Upper lobe of left lung (tissue), 6 donors: ENCODE data around the gene TIMM23. TPM values are rescaled to one million over a fixed set of nuclear protein-coding genes. Genes with fewer than 3 reads are reported as not detected.

ENCODE experiments used
- ATAC-seq, 2 donors: fragments of 200-7000 bp; cut with Tn5 transposase; one replicate each; pipeline ENCODE4 v1.9.1; 2022; ENCODE audit warnings: mild to moderate bottlenecking in 2 of 2, moderate library complexity in 2 of 2; ENCODE audit not compliant: low FRiP score in 2 of 2
- DNase-seq, 2 donors: peaks; one replicate each; pipeline ENCODE4 v3.0.0-alpha.2; 2019 to 2020
- H3K27ac ChIP-seq, 4 donors: fragments of 200-600 bp; sonication (generic); one replicate each; pipeline ENCODE4 v1.5.1; 2016 to 2019
- H3K27me3 ChIP-seq, 4 donors: fragments of 200-600 bp; sonication (generic); one replicate each; pipeline ENCODE4 v1.5.1; 2017 to 2019
- H3K36me3 ChIP-seq, 4 donors: fragments of 200-600 bp; sonication (generic); one replicate each; pipeline ENCODE4 v1.5.1; 2016 to 2019
- H3K4me1 ChIP-seq, 4 donors: fragments of 200-600 bp; sonication (generic); one replicate each; pipeline ENCODE4 v1.5.1; 2018 to 2019
- H3K4me3 ChIP-seq, 4 donors: fragments of 200-600 bp; sonication (generic); one replicate each; pipeline ENCODE4 v1.5.1; 2017 to 2019; ENCODE audit warnings: mild to moderate bottlenecking in 2 of 4, moderate library complexity in 1 of 4
- H3K9me3 ChIP-seq, 4 donors: fragments of 200-600 bp; sonication (generic); one replicate each; pipeline ENCODE4 v1.5.1; 2018 to 2019
- EP300 ChIP-seq, 4 donors: sonication (generic); formaldehyde crosslinking; IDR thresholded peaks; one replicate each; pipeline ENCODE4 v1.5.1; 2017; ENCODE audit warnings: antibody characterized with exemption in 4 of 4, control low read depth in 2 of 4
- POLR2A ChIP-seq, 4 donors: fragments of 450-650 bp; IDR thresholded peaks; one replicate each; pipeline ENCODE4 v1.5.1; 2016 to 2017; ENCODE audit warnings: antibody characterized with exemption in 4 of 4, mild to moderate bottlenecking in 2 of 4
- POLR2AphosphoS5 ChIP-seq, 2 donors: sonication (generic); formaldehyde crosslinking; IDR thresholded peaks; one replicate each; pipeline ENCODE4 v1.5.1; 2017; ENCODE audit warnings: antibody characterized with exemption in 2 of 2
- WGBS, 2 donors: methylation state at CpG; one replicate each; pipeline ENCODE4 v1.1.5; 2017 to 2018; 5-methylcytosine and 5-hydroxymethylcytosine counted together
- total RNA-seq, 6 donors: library from RNA; depleted of rRNA in 4 of 6; stranded (reverse); fragments of >200 nt in 4 of 6; gene quantifications; one replicate each; pipeline versions ENCODE4 v1.1.0 to v1.2.1, GENCODE V29; 2016 to 2021
- TF ChIP-seq, protein P1 (sequence below), 6 experiments: fragments of 450-650 bp in 4 of 6; fragments of 200-600 bp in 2 of 6; sonication (generic) in 2 of 6; IDR thresholded peaks; one replicate each; pipeline ENCODE4 v1.5.1; 2016 to 2019; ENCODE audit warnings: antibody characterized with exemption in 6 of 6
- donor health status: DM: no; HTN: no; CAD: no; lungs with moderate emphysema.
- donor health status: DM: no; HTN: yes; CAD: no; lungs with severe emphysema.

The TIMM23 gene
- total RNA-seq, 6 donors from 2014 or later: 15.8 to 57.6 (median 36.1) TPM

DNA sequence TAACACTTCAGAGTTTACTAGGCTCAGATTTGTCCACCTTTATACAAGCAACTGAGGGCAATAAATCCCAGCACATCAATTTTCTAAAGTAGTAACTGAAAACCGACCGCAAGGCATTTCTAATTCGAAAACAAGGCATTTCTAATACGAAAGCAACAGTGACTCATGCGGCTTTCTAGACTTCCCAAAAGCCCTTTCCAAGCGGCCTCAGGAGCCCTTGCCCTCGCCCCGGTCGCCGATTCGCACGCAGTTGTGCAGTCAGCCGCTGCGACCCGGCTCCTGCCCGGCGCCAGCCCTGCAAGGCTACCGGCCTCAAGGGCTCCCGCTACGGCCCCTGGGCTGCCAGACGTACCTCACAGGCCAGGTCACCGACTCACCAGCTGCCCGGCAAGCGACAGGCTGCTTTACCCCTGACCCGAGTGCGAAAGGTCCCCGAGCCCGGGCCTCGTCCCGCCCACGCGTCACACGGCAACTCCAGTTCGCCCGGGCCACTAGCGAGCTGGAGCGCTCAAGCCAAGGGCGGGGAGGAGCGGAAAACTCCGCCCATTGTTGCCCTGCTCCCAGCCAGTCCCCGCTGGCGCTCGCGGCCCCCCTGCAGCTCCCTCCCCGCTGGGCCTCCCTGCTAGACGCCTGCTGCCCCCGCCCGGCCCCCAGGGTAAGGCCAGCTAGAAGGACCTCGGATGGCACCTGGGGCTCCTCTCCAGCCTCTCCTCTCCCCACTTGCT, 50.9 kb downstream of the TIMM23 start:
- Histone ChIP-seq H3K27me3 (no peaks in the 10 kb centered on the region), H3K9me3 (no peaks in the 10 kb centered on the region), H3K27ac (peak overlapping the region; percentile 84 to 94 (median 91)), H3K4me3 (peak overlapping the region; percentile 8 to 68 (median 64)), H3K4me1 (peaks cover 71 to 98% (median 86%) of the 10 kb centered on the region in 4 donors), H3K36me3 (no peaks in the 10 kb centered on the region)
- peak; percentile 97 for ATAC-seq
- DNase-seq: peak; percentile 96 to 99
- TF ChIP-seq, protein P1, sequence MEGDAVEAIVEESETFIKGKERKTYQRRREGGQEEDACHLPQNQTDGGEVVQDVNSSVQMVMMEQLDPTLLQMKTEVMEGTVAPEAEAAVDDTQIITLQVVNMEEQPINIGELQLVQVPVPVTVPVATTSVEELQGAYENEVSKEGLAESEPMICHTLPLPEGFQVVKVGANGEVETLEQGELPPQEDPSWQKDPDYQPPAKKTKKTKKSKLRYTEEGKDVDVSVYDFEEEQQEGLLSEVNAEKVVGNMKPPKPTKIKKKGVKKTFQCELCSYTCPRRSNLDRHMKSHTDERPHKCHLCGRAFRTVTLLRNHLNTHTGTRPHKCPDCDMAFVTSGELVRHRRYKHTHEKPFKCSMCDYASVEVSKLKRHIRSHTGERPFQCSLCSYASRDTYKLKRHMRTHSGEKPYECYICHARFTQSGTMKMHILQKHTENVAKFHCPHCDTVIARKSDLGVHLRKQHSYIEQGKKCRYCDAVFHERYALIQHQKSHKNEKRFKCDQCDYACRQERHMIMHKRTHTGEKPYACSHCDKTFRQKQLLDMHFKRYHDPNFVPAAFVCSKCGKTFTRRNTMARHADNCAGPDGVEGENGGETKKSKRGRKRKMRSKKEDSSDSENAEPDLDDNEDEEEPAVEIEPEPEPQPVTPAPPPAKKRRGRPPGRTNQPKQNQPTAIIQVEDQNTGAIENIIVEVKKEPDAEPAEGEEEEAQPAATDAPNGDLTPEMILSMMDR (IDR thresholded peaks at IDR 0.05): peak in 5 of 6 experiments; percentile 12 to 49 (median 27)
- peak; percentile 52 to 96 for TF ChIP-seq POLR2AphosphoS5 (IDR thresholded peaks at IDR 0.05)
- TF ChIP-seq EP300 (IDR thresholded peaks at IDR 0.05): no peak
- TF ChIP-seq POLR2A (IDR thresholded peaks at IDR 0.05): peak in 3 of 4 donors; percentile 54 to 93 (median 82)
- whole genome bisulfite sequencing, 2 donors: 1 to 2% methylated on average over 13 to 39 of the region's 49 CpGs

DNA sequence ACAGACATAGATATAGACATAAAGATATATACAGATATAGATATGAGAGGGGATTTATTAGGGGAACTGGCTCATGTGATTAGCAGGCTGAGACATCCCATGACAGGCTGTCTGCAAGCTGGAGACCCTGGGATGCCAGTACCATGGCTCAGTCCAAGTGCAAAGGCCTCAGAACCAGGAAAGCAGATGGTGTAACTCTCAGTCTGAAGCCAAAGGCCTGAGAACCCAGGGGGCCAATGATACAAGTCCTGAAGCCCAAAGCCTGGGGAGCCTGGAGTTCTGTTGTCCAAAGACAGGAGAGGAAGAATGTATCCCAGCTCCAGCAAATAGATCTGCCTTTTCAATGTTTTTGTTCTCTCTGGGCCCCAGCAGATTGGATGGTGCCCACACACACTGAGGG, 52.7 kb downstream of the TIMM23 start:
- ATAC-seq (no peak), DNase-seq (no peak)
- Histone ChIP-seq H3K4me3 (no peak overlapping the region), H3K27me3 (no peaks in the 10 kb centered on the region), H3K27ac (peak overlapping the region in 1 of 4 donors; percentile 14), H3K4me1 (peaks cover 69 to 98% (median 84%) of the 10 kb centered on the region in 4 donors), H3K36me3 (no peaks in the 10 kb centered on the region), H3K9me3 (no peaks in the 10 kb centered on the region)
- TF ChIP-seq EP300 (IDR thresholded peaks at IDR 0.05) (no peak), POLR2AphosphoS5 (IDR thresholded peaks at IDR 0.05) (no peak), POLR2A (IDR thresholded peaks at IDR 0.05) (no peak)
- TF ChIP-seq, protein P1 (IDR thresholded peaks at IDR 0.05): no peak

DNA sequence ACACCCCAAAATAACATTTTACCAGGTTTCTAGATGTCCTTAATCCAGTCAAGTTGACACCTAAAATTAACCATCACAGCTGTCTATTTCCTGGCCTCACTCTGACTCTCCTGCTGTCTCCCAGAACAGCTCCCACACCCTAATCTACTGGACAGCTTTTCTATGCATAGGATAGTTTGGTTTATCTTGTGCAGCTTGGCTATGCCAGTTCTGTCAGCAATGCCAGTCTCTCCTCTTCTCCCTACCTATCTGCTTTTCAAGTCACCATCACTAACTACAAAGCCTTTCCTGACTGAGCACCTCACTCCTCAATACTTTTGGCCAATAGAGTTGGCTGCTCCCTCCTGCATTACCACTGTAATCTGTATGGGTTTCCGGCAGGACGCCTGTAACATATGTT, 53.1 kb downstream of the TIMM23 start:
- no peaks in the 10 kb centered on the region for H3K36me3 ChIP-seq
- no peaks in the 10 kb centered on the region for H3K27me3 ChIP-seq
- no peak overlapping the region for H3K4me3 ChIP-seq
- no peak for DNase-seq
- ATAC-seq: no peak
- H3K4me1 ChIP-seq: peaks cover 65 to 93% (median 80%) of the 10 kb centered on the region in 4 donors
- WGBS, 2 donors: 94 to 95% methylated on average over 2 of the region's 2 CpGs
- no peaks in the 10 kb centered on the region for H3K9me3 ChIP-seq
- TF ChIP-seq POLR2A (IDR thresholded peaks at IDR 0.05) (no peak), POLR2AphosphoS5 (IDR thresholded peaks at IDR 0.05) (no peak), EP300 (IDR thresholded peaks at IDR 0.05) (no peak)
- TF ChIP-seq, protein P1 (IDR thresholded peaks at IDR 0.05): no peak
- H3K27ac ChIP-seq: peak overlapping the region in 1 of 4 donors; percentile 14

DNA sequence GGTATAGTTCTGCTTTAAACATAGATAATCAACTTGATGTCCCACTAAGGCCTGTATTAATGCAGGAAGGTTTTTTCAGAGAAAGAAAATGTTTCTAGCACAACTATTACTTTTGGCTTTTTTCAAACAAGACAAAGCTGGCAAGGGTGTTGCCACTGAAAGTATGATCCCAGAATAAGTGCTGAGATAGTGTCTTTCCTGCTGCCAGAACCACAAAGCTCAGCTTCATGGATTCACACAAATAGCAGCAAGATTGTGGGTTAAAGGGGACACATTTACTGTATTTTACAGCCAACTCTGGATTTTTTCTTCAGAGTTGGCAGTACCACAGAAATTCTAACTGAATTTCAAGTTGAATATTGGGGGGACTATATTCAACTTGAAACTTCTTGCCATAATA, 53.8 kb downstream of the TIMM23 start:
- ATAC-seq (no peak), DNase-seq (no peak)
- no peak overlapping the region for H3K27ac ChIP-seq

More for the DNA sequence above, 53.8 kb downstream of the TIMM23 start:
- H3K27me3 ChIP-seq: no peaks in the 10 kb centered on the region
- H3K36me3 ChIP-seq: no peaks in the 10 kb centered on the region
- peaks cover 67 to 93% (median 76%) of the 10 kb centered on the region in 4 donors for H3K4me1 ChIP-seq
- TF ChIP-seq POLR2AphosphoS5 (IDR thresholded peaks at IDR 0.05) (no peak), EP300 (IDR thresholded peaks at IDR 0.05) (no peak), POLR2A (IDR thresholded peaks at IDR 0.05) (no peak)
- TF ChIP-seq, protein P1 (IDR thresholded peaks at IDR 0.05): no peak
- H3K9me3 ChIP-seq: no peaks in the 10 kb centered on the region
- H3K4me3 ChIP-seq: no peak overlapping the region
